CD4-positive, alpha-beta T cell treated with Interferon gamma for 1 hour (primary cell): ENCODE results near the gene ZBTB2.
A peak's percentile ranks its signal among the peaks of the same experiment; 100 is the strongest.
"Not testable (repeated sequence)": the region's sequence is repeated elsewhere in the genome, so short reads cannot be mapped to it uniquely, and the experiment has no call there.

ENCODE experiments used
- DNase-seq: peaks from one replicate; pipeline ENCODE4 v3.0.0-alpha.2; 2020

The ZBTB2 gene

GRCh38 chr6:151399679-151400078 lies 8.3 kb upstream of the ZBTB2 start:
- no peak for DNase-seq

GRCh38 chr6:151393410-151393809 lies 2.1 kb upstream of the ZBTB2 start:
- DNase-seq, result no peak

- no peak for DNase-seq
These were observed 1.1 kb upstream of the ZBTB2 start for GRCh38 chr6:151392427-151392826.

GRCh38 chr6:151390851-151391470 lies 398 bp downstream of the ZBTB2 start:
- no peak for DNase-seq

GRCh38 chr6:151390276-151390850 lies 996 bp downstream of the ZBTB2 start:
- peak; percentile 99 for DNase-seq

- no peak for DNase-seq
These were observed 1.6 kb downstream of the ZBTB2 start for GRCh38 chr6:151389618-151390275.

- no peak for DNase-seq
These were observed 2.3 kb downstream of the ZBTB2 start for GRCh38 chr6:151388997-151389617.

- no peak for DNase-seq
These were observed 3.1 kb downstream of the ZBTB2 start for GRCh38 chr6:151388236-151388635.

GRCh38 chr6:151387175-151387970 lies 4.0 kb downstream of the ZBTB2 start:
- DNase-seq, result no peak

GRCh38 chr6:151385177-151385576 lies 6.2 kb downstream of the ZBTB2 start:
- DNase-seq, result no peak

GRCh38 chr6:151384151-151384550 lies 7.2 kb downstream of the ZBTB2 start:
- DNase-seq, result no peak

- not testable (repeated sequence) for DNase-seq
These were observed 8.7 kb downstream of the ZBTB2 start for GRCh38 chr6:151382631-151383030.

GRCh38 chr6:151381722-151382121 lies 9.6 kb downstream of the ZBTB2 start:
- DNase-seq, result no peak

- DNase-seq, result no peak
These were observed 10.5 kb downstream of the ZBTB2 start for GRCh38 chr6:151380848-151381205.

GRCh38 chr6:151379933-151380847 lies 11.2 kb downstream of the ZBTB2 start:
- peak; percentile 21 for DNase-seq

- DNase-seq, result no peak
These were observed 14.3 kb downstream of the ZBTB2 start for GRCh38 chr6:151377095-151377494.

- DNase-seq, result no peak
These were observed 14.9 kb downstream of the ZBTB2 start for GRCh38 chr6:151376440-151376839.

GRCh38 chr6:151375833-151376232 lies 15.5 kb downstream of the ZBTB2 start:
- no peak for DNase-seq

GRCh38 chr6:151374036-151374683 lies 17.2 kb downstream of the ZBTB2 start:
- no peak for DNase-seq

GRCh38 chr6:151372164-151372563 lies 19.2 kb downstream of the ZBTB2 start:
- no peak for DNase-seq

- no peak for DNase-seq
These were observed 20.8 kb downstream of the ZBTB2 start for GRCh38 chr6:151370509-151371078.
